WTC11 (cell line): ENCODE measurements around the gene NT5DC4. TPM values are rescaled to one million over a fixed set of nuclear protein-coding genes. Genes with fewer than 3 reads are reported as not detected.

Source experiments
- ATAC-seq: fragments of 200-7000 bp; cut with Tn5 transposase; 2 replicates; pipeline ENCODE4 v1.10.0; 2021; ENCODE audit warnings: mild to moderate bottlenecking, moderate library complexity
- CTCF ChIA-PET: fragments of 300-600 bp; sonication (Branson Sonifier 250); formaldehyde crosslinking; loops from one replicate; lab custom pipeline; 2021; ENCODE audit warnings: antibody characterized with exemption; lab: Charles Lee
- POLR2A ChIA-PET: fragments of 350-600 bp; sonication (Branson Sonifier 250); formaldehyde crosslinking; loops from one replicate; lab custom pipeline; 2021; ENCODE audit warnings: antibody characterized with exemption; lab: Charles Lee
- DNase-seq: peaks from one replicate; pipeline ENCODE4 v3.0.0; 2021; ENCODE audit warnings: low spot score
- H3K27ac Mint-ChIP-seq: 2 replicates; pipeline ENCODE4 v1.8.0; 2021; ENCODE audit warnings: mixed read lengths
- H3K27me3 Mint-ChIP-seq: 2 replicates; pipeline ENCODE4 v1.8.0; 2021; ENCODE audit warnings: low read depth, mild to moderate bottlenecking, moderate library complexity, mixed read lengths
- H3K36me3 Mint-ChIP-seq: 2 replicates; pipeline ENCODE4 v1.8.0; 2021; ENCODE audit warnings: mixed read lengths
- H3K4me1 Mint-ChIP-seq: 2 replicates; pipeline ENCODE4 v1.8.0; 2022; ENCODE audit warnings: mixed read lengths
- H3K4me3 Mint-ChIP-seq: 2 replicates; pipeline ENCODE4 v1.8.0; 2021; ENCODE audit warnings: mild to moderate bottlenecking, moderate library complexity, mixed read lengths
- H3K9me3 Mint-ChIP-seq: 2 replicates; pipeline ENCODE4 v1.8.0; 2021; ENCODE audit warnings: mixed read lengths
- AFF4 ChIP-seq: sonication (generic); formaldehyde crosslinking; IDR thresholded peaks from 2 replicates; pipeline ENCODE4 v1.8.1; 2023; ENCODE audit warnings: mild to moderate bottlenecking, missing genetic modification reagents, borderline replicate concordance
- ATF6 ChIP-seq: sonication (generic); formaldehyde crosslinking; IDR thresholded peaks from 2 replicates; pipeline ENCODE4 v1.8.1; 2023; ENCODE audit warnings: mild to moderate bottlenecking, missing genetic modification reagents
- CTCF ChIP-seq: fragments of 200-600 bp; IDR thresholded peaks from 2 replicates; pipeline ENCODE4 v1.8.0; 2022; ENCODE audit warnings: antibody characterized with exemption
- ELF4 ChIP-seq: sonication (generic); formaldehyde crosslinking; IDR thresholded peaks from 2 replicates; pipeline ENCODE4 v1.8.1; 2022; ENCODE audit warnings: low read depth, mild to moderate bottlenecking, moderate library complexity, missing genetic modification reagents
- ERG ChIP-seq: fragments of 250-450 bp; sonication (Bioruptor Pico); IDR thresholded peaks from 2 replicates; pipeline ENCODE4 v1.8.0; 2021; ENCODE audit warnings: mild to moderate bottlenecking
- ETV6 ChIP-seq: sonication (generic); formaldehyde crosslinking; IDR thresholded peaks from 2 replicates; pipeline ENCODE4 v1.8.1; 2022; ENCODE audit warnings: mild to moderate bottlenecking, missing genetic modification reagents
- GRHL2 ChIP-seq: fragments of 250-450 bp; sonication (Bioruptor Pico); IDR thresholded peaks from 2 replicates; pipeline ENCODE4 v1.8.0; 2022; ENCODE audit warnings: mild to moderate bottlenecking, moderate library complexity; ENCODE audit not compliant: insufficient replicate concordance, severe bottlenecking
- HMGA2 ChIP-seq: fragments of 250-450 bp; sonication (Bioruptor Pico); IDR thresholded peaks from 2 replicates; pipeline ENCODE4 v1.4.0; 2021; ENCODE audit warnings: mild to moderate bottlenecking, moderate library complexity
- IRF2 ChIP-seq: sonication (generic); formaldehyde crosslinking; IDR thresholded peaks from 2 replicates; pipeline ENCODE4 v1.8.0; 2022; ENCODE audit warnings: low read depth, missing genetic modification reagents, borderline replicate concordance
- KAT7 ChIP-seq: sonication (generic); formaldehyde crosslinking; IDR thresholded peaks from 2 replicates; pipeline ENCODE4 v1.8.1; 2023; ENCODE audit warnings: missing genetic modification reagents, mild to moderate bottlenecking, borderline replicate concordance
- MLX ChIP-seq: sonication (generic); formaldehyde crosslinking; IDR thresholded peaks from 2 replicates; pipeline ENCODE4 v1.8.1; 2023; ENCODE audit warnings: mild to moderate bottlenecking, missing genetic modification reagents, moderate library complexity
- NFATC4 ChIP-seq: fragments of 250-450 bp; sonication (Bioruptor Pico); IDR thresholded peaks from 2 replicates; pipeline ENCODE4 v1.9.0; 2021; ENCODE audit warnings: mild to moderate bottlenecking
- OVOL2 ChIP-seq: fragments of 250-450 bp; sonication (Bioruptor Pico); IDR thresholded peaks from 2 replicates; pipeline ENCODE4 v1.9.0; 2021; ENCODE audit warnings: mild to moderate bottlenecking, borderline replicate concordance
- total RNA-seq: library from RNA; stranded (reverse); gene quantifications from 3 replicates; pipeline ENCODE4 v1.2.3, GENCODE V29; 2021

The NT5DC4 gene
- total RNA-seq, 1 experiment from 2014 or later, result not detected

GRCh38 chr2:112777036-112777435 is 56.2 kb downstream of the NT5DC4 start:
- ChIA-PET POLR2A (no interaction called here), CTCF (no interaction called here)
- peaks cover 11% of the 10 kb centered on the region for H3K4me1 Mint-ChIP-seq
- H3K36me3 Mint-ChIP-seq, result no peaks in the 10 kb centered on the region
- no peak for TF ChIP-seq CTCF
- TF ChIP-seq HMGA2 (CRISPR knock-in tag), result no peak
- no peak for TF ChIP-seq KAT7 (CRISPR knock-in tag)
- TF ChIP-seq NFATC4 (CRISPR knock-in tag), result no peak
- no peak for TF ChIP-seq GRHL2 (CRISPR knock-in tag)
- TF ChIP-seq MLX (CRISPR knock-in tag), result no peak
- no peak for TF ChIP-seq AFF4
- TF ChIP-seq, all 79 proteins: peak for 0
- DNase-seq, result no peak
- no peak for ATAC-seq
- Mint-ChIP-seq H3K27me3 (no peaks in the 10 kb centered on the region; the same call in 1 of the 2 replicates), H3K9me3 (no peaks in the 10 kb centered on the region), H3K27ac (no peak overlapping the region), H3K4me3 (no peak overlapping the region)

- Mint-ChIP-seq H3K27ac (no peak overlapping the region), H3K4me3 (no peak overlapping the region), H3K4me1 (peaks cover 27% of the 10 kb centered on the region), H3K9me3 (no peaks in the 10 kb centered on the region), H3K27me3 (no peaks in the 10 kb centered on the region; the same call in 1 of the 2 replicates), H3K36me3 (no peaks in the 10 kb centered on the region)
- no peak for TF ChIP-seq ETV6
- TF ChIP-seq ATF6 (CRISPR knock-in tag), result no peak
- no peak for TF ChIP-seq GRHL2 (CRISPR knock-in tag)
- TF ChIP-seq ERG (CRISPR knock-in tag), result no peak
- TF ChIP-seq OVOL2, result no peak
- TF ChIP-seq IRF2 (CRISPR knock-in tag), result no peak
- no peak for TF ChIP-seq HMGA2 (CRISPR knock-in tag)
- TF ChIP-seq ELF4 (CRISPR knock-in tag), result no peak
- DNase-seq (no peak), ATAC-seq (no peak)
- ChIA-PET POLR2A (no interaction called here), CTCF (no interaction called here)
Measured at GRCh38 chr2:112779598-112779997, 58.8 kb downstream of the NT5DC4 start.
